ENCODE measurements around the gene MAD1L1. TPM values are rescaled to one million over a fixed set of nuclear protein-coding genes. Genes with fewer than 3 reads are reported as not detected.
A peak's percentile ranks its signal among the peaks of the same experiment; 100 is the strongest.

MAD1L1 gene
- total and polyA plus RNA-seq, 2 of the 8 experiments (the other 6 are each of a cell fraction or from before 2014, with no cell fraction given): 40.4 to 44.6 TPM

- no peak overlapping the region for H2BK20ac ChIP-seq (ENCODE audit: low read length)
- peaks cover 0 to 3% of the 10 kb centered on the region in 2 experiments; a peak in 1 of 4 replicates for H3K79me2 ChIP-seq (ENCODE audit: control insufficient read depth in 1 of 2, insufficient read depth in 2 of 2, low read length in 2 of 2)
- FAIRE-seq (no peak), DNase-seq (ENCODE audit: low read depth in 1 of 2, low spot score in 2 of 2) (no peak)
- H4K8ac ChIP-seq (ENCODE audit: extremely low read depth, insufficient read depth, low read length): 0 out of 2 replicates have a peak overlapping the region, but pooled peaks have one; percentile 14
- no peaks in the 10 kb centered on the region for H3K23me2 ChIP-seq (ENCODE audit: low read depth, low read length)
- no peaks in the 10 kb centered on the region for H3K27me3 ChIP-seq (replicated peaks in 1 of 4; ENCODE audit: control insufficient read depth in 3 of 4, extremely low read depth in 1 of 4, insufficient read depth in 3 of 4, low read length in 3 of 4)
- no peaks in the 10 kb centered on the region for H3K36me3 ChIP-seq (ENCODE audit: control insufficient read depth in 2 of 4, insufficient read depth in 4 of 4, low read length in 3 of 4)
- H3K9ac ChIP-seq (replicated peaks in 1 of 4; ENCODE audit: extremely low read depth in 1 of 4, low read depth in 3 of 4, low read length in 3 of 4): no peak overlapping the region
- POLR2A ChIA-PET (ENCODE audit: partially characterized antibody): no interaction called here
- no peak overlapping the region for H4K5ac ChIP-seq (ENCODE audit: insufficient read length, low read depth, low read length)
- no peak overlapping the region for H2AK5ac ChIP-seq (ENCODE audit: low read depth, low read length)
- H2BK120ac ChIP-seq (replicated peaks; ENCODE audit: low read depth, low read length): no peak overlapping the region
- peaks cover 4% of the 10 kb centered on the region for H3K79me1 ChIP-seq (ENCODE audit: low read depth, low read length)
- no peak overlapping the region for H3K14ac ChIP-seq (ENCODE audit: insufficient read length)
- H3K56ac ChIP-seq (replicated peaks; ENCODE audit: insufficient read length, low read depth, low read length): no peak overlapping the region
- no peak overlapping the region for H2AFZ ChIP-seq (ENCODE audit: low read length)
- peak overlapping the region; percentile 30 for H4K91ac ChIP-seq (replicated peaks; ENCODE audit: insufficient read length, low read length)
- no peaks in the 10 kb centered on the region for H3K9me3 ChIP-seq (ENCODE audit: insufficient read depth in 2 of 2, low read depth in 1 of 2, low read length in 1 of 2)
- no peak overlapping the region; the same call in 1 of the 2 replicates for H3K18ac ChIP-seq (ENCODE audit: extremely low read depth, low read length)
- H2BK12ac ChIP-seq (ENCODE audit: low read depth, low read length): no peak overlapping the region
- H2BK5ac ChIP-seq (ENCODE audit: low read depth, low read length): no peak overlapping the region
- H4K20me1 ChIP-seq (replicated peaks in 1 of 2; ENCODE audit: control insufficient read depth in 1 of 2, insufficient read depth in 2 of 2, low read length in 2 of 2): peaks cover 0 to 5% of the 10 kb centered on the region in 2 experiments
- no peak overlapping the region for H3K4me3 ChIP-seq (ENCODE audit: extremely low read depth in 1 of 4, insufficient read depth in 2 of 4, low read depth in 3 of 4, low read length in 4 of 4)
- no peak overlapping the region for H3K27ac ChIP-seq (ENCODE audit: low read depth, low read length)
- CTCF ChIA-PET (ENCODE audit: partially characterized antibody): interaction anchor here (0.6 to 2.3 kb wide), 5 partner anchors 10 to 989 kb away, joined by 3 to 7 read pairs (median 4); no protein-coding TSS in a partner anchor
- H2BK15ac ChIP-seq (ENCODE audit: low read length): no peak overlapping the region
- WGBS, 2 experiments (ENCODE audit: extremely low coverage in 1 of 2, insufficient coverage in 1 of 2, insufficient read length in 1 of 2, insufficient replicate concordance in 2 of 2, low coverage in 1 of 2, low lambda C conversion rate in 2 of 2, missing lambda C conversion rate in 1 of 2): 90% methylated on average over 30 of the region's 32 CpGs; no CpG with 5 or more reads in 1 of the 2 experiments
- no peak overlapping the region for H3K23ac ChIP-seq (ENCODE audit: insufficient read length)
- peaks cover 0 to 16% (median 3%) of the 10 kb centered on the region in 4 experiments; a peak in 2 of 7 replicates for H3K4me1 ChIP-seq (replicated peaks in 1 of 4; ENCODE audit: control insufficient read depth in 3 of 4, insufficient read depth in 4 of 4, low read length in 3 of 4)
- TF ChIP-seq RBBP5 (IDR thresholded peaks at IDR 0.05; ENCODE audit: borderline replicate concordance, low read depth, low read length): no peak
- no peak for TF ChIP-seq SUZ12 (IDR thresholded peaks at IDR 0.05; ENCODE audit: low read length)
- TF ChIP-seq ATF3 (IDR thresholded peaks at IDR 0.05; ENCODE audit: insufficient read depth, low read depth, low read length): no peak
- no peak for TF ChIP-seq RAD21 (IDR thresholded peaks at IDR 0.05 in 1 of 2, conservative IDR thresholded peaks at IDR 0.05 in 1 of 2; ENCODE audit: low read depth in 2 of 2, low read length in 2 of 2)
- no peak overlapping the region for H3K4ac ChIP-seq (replicated peaks; ENCODE audit: insufficient read length, low read depth, low read length)
- no peak overlapping the region for H3K4me2 ChIP-seq (ENCODE audit: insufficient read depth in 1 of 2, low read depth in 2 of 2, low read length in 2 of 2)
Observed at GRCh38 chr7:2030475-2031450, 202.0 kb downstream of the MAD1L1 start.
